HepG2 (cell line): Measurements from ENCODE around the gene MYH9. TPM values are rescaled to one million over a fixed set of nuclear protein-coding genes. Genes with fewer than 3 reads are reported as not detected.

Experiments used
- ASH2L ChIP-seq: fragments of 300-600, 200-600 bp; sonication (generic); IDR thresholded peaks from 2 replicates; pipeline ENCODE4 v1.7.0; 2017; ENCODE audit warnings: low read depth, mild to moderate bottlenecking, moderate library complexity, mixed read lengths, low read length; ENCODE audit not compliant: insufficient read length
- KLF12 ChIP-seq: sonication (generic); formaldehyde crosslinking; IDR thresholded peaks from 2 replicates; pipeline ENCODE4 v1.4.0; 2020; ENCODE audit warnings: missing genetic modification reagents, borderline replicate concordance
- RNF2 ChIP-seq: fragments of 450-650 bp; conservative IDR thresholded peaks from 2 replicates; pipeline ENCODE4 v1.6.1; 2016; ENCODE audit warnings: low read depth
- RORA ChIP-seq: sonication (generic); formaldehyde crosslinking; IDR thresholded peaks from 2 replicates; pipeline ENCODE4 v1.5.0; 2020; ENCODE audit warnings: mild to moderate bottlenecking, missing genetic modification reagents, moderate library complexity
- SUZ12 ChIP-seq: fragments of 150-350 bp; IDR thresholded peaks from 2 replicates; pipeline ENCODE4 v1.6.1; 2014; ENCODE audit warnings: low read depth, low read length
- TAF15 ChIP-seq: fragments of 200-400 bp; formaldehyde crosslinking; IDR thresholded peaks from one replicate; pipeline ENCODE4 v1.6.1; 2018; ENCODE audit warnings: mild to moderate bottlenecking, low read depth, low read length; ENCODE audit not compliant: poor library complexity, severe bottlenecking
- ZBTB3 ChIP-seq: sonication (generic); formaldehyde crosslinking; IDR thresholded peaks from 2 replicates; pipeline ENCODE4 v1.4.0; 2020; ENCODE audit warnings: low read depth, mild to moderate bottlenecking, moderate library complexity, missing genetic modification reagents, borderline replicate concordance
- ZC3H4 ChIP-seq: sonication (generic); formaldehyde crosslinking; IDR thresholded peaks from 2 replicates; pipeline ENCODE4 v1.4.0; 2020; ENCODE audit warnings: missing genetic modification reagents, borderline replicate concordance
- ZFX ChIP-seq: sonication (generic); formaldehyde crosslinking; IDR thresholded peaks from 2 replicates; pipeline ENCODE4 v1.4.0; 2020; ENCODE audit warnings: mild to moderate bottlenecking, low read depth, missing genetic modification reagents, moderate library complexity
- ZNF235 ChIP-seq: sonication (generic); formaldehyde crosslinking; IDR thresholded peaks from 2 replicates; pipeline ENCODE4 v1.8.1; 2023; ENCODE audit warnings: mild to moderate bottlenecking, missing genetic modification reagents, borderline replicate concordance
- ZNF24 ChIP-seq: fragments of 450-650 bp; IDR thresholded peaks from 2 replicates; pipeline ENCODE4 v1.6.1; 2017; ENCODE audit warnings: antibody characterized with exemption, mild to moderate bottlenecking
- ZNF703 ChIP-seq: sonication (generic); formaldehyde crosslinking; IDR thresholded peaks from 2 replicates; pipeline ENCODE4 v1.5.1; 2020; ENCODE audit warnings: missing genetic modification reagents, mild to moderate bottlenecking, moderate library complexity, borderline replicate concordance
- ZSCAN12 ChIP-seq: sonication (generic); formaldehyde crosslinking; IDR thresholded peaks from 2 replicates; pipeline ENCODE4 v1.9.0; 2021; ENCODE audit warnings: mild to moderate bottlenecking, missing genetic modification reagents
- polyA plus RNA-seq, 8 experiments: library from polyadenylated mRNA; depleted of rRNA in 3 of 8; stranded (reverse) in 7 of 8; unstranded in 1 of 8; fragments of >200 nt; fragmentation: Illumina TruSeq in 4 of 8; extraction: Trizol in 4 of 8; gene quantifications; 2 replicates each; pipeline versions ENCODE4 v1.2.1 to v1.2.3, GENCODE V29; 2011 to 2016; ENCODE audit warnings: low read depth in 4 of 8, missing spikeins in 1 of 8, mixed read lengths in 1 of 8; ENCODE audit not compliant: insufficient read depth in 1 of 8
- total RNA-seq, 5 experiments: library from RNA; depleted of rRNA; stranded (reverse); fragments of >200 nt; fragmentation: Illumina TruSeq; extraction: Trizol; gene quantifications; 2 replicates each; pipeline ENCODE4 v1.2.3, GENCODE V29; 2016; ENCODE audit warnings: low read depth in 1 of 5
- TF ChIP-seq, protein P1 (sequence below): sonication (generic); formaldehyde crosslinking; IDR thresholded peaks from 2 replicates; pipeline ENCODE4 v1.4.0; 2020; ENCODE audit warnings: missing genetic modification reagents
- TF ChIP-seq, protein P2 (sequence below): sonication (generic); formaldehyde crosslinking; IDR thresholded peaks from 2 replicates; pipeline ENCODE4 v1.5.0; 2020; ENCODE audit warnings: missing genetic modification reagents
- TF ChIP-seq, protein P3 (sequence below): sonication (generic); formaldehyde crosslinking; conservative IDR thresholded peaks from 2 replicates; pipeline ENCODE4 v1.4.0; 2020; ENCODE audit warnings: missing genetic modification reagents

The MYH9 gene
- total and polyA plus RNA-seq, 2 of the 13 experiments (the other 11 are each of a cell fraction or from before 2014, with no cell fraction given) = 50.7 to 98.5 TPM

- TF ChIP-seq ZFX (CRISPR knock-in tag) (0 out of 2 replicates have a peak, but pooled peaks have one; percentile 14), TAF15 (no peak), ZNF703 (CRISPR knock-in tag) (no peak), ZNF235 (CRISPR knock-in tag) (no peak), ZBTB3 (CRISPR knock-in tag) (no peak), KLF12 (CRISPR knock-in tag) (no peak), ASH2L (no peak), ZC3H4 (CRISPR knock-in tag) (no peak), ZSCAN12 (CRISPR knock-in tag) (no peak), SUZ12 (no peak), ZNF24 (no peak), RNF2 (no peak), RORA (CRISPR knock-in tag) (no peak)
- TF ChIP-seq, protein P1, sequence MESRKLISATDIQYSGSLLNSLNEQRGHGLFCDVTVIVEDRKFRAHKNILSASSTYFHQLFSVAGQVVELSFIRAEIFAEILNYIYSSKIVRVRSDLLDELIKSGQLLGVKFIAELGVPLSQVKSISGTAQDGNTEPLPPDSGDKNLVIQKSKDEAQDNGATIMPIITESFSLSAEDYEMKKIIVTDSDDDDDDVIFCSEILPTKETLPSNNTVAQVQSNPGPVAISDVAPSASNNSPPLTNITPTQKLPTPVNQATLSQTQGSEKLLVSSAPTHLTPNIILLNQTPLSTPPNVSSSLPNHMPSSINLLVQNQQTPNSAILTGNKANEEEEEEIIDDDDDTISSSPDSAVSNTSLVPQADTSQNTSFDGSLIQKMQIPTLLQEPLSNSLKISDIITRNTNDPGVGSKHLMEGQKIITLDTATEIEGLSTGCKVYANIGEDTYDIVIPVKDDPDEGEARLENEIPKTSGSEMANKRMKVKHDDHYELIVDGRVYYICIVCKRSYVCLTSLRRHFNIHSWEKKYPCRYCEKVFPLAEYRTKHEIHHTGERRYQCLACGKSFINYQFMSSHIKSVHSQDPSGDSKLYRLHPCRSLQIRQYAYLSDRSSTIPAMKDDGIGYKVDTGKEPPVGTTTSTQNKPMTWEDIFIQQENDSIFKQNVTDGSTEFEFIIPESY (CRISPR knock-in tag) = peak; percentile 53
- TF ChIP-seq, protein P2, sequence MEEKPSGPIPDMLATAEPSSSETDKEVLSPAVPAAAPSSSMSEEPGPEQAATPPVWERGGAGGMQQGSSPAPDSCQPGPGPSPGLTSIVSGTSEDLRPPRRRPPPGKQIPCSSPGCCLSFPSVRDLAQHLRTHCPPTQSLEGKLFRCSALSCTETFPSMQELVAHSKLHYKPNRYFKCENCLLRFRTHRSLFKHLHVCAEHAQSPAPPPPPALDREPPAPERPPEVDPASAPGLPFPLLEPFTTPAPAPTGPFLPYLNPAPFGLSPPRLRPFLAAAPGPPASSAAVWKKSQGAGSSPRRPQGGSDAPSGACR = no peak
- TF ChIP-seq, protein P3, sequence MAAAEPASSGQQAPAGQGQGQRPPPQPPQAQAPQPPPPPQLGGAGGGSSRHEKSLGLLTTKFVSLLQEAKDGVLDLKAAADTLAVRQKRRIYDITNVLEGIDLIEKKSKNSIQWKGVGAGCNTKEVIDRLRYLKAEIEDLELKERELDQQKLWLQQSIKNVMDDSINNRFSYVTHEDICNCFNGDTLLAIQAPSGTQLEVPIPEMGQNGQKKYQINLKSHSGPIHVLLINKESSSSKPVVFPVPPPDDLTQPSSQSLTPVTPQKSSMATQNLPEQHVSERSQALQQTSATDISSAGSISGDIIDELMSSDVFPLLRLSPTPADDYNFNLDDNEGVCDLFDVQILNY (CRISPR knock-in tag) = no peak
Measured at GRCh38 chr22:36358533-36359469, 29.0 kb downstream of the MYH9 start (continued).
